ENCODE data around the gene CDK11A.

DNA sequence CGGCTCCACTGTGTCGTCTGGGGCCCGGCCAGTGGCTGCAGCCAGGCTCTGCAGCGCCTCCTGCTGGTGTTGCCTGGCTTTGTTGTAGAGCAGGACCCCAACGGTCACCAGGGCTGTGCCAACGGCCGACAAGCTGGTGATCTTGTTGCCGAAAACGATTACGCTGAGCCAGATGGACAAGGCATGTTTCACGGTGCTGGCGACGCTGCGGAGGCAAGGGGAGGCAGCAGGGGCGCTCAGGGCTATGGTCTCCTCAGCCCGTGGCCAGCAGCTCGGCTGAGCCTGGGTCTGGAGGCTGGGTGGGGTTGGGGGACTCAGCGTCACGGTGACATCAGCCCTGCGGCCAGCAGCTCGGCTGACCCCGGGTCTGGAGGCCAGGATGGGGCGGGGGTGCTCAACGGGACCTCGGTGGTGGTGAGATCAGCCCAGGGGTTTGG lies 58.3 kb downstream of the CDK11A start:
- TF ChIP-seq, protein P1, sequence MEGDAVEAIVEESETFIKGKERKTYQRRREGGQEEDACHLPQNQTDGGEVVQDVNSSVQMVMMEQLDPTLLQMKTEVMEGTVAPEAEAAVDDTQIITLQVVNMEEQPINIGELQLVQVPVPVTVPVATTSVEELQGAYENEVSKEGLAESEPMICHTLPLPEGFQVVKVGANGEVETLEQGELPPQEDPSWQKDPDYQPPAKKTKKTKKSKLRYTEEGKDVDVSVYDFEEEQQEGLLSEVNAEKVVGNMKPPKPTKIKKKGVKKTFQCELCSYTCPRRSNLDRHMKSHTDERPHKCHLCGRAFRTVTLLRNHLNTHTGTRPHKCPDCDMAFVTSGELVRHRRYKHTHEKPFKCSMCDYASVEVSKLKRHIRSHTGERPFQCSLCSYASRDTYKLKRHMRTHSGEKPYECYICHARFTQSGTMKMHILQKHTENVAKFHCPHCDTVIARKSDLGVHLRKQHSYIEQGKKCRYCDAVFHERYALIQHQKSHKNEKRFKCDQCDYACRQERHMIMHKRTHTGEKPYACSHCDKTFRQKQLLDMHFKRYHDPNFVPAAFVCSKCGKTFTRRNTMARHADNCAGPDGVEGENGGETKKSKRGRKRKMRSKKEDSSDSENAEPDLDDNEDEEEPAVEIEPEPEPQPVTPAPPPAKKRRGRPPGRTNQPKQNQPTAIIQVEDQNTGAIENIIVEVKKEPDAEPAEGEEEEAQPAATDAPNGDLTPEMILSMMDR (conservative IDR thresholded peaks at IDR 0.05 in 1 of 2, IDR thresholded peaks at IDR 0.05 in 1 of 2; ENCODE audit: low read depth in 1 of 2, low read length in 2 of 2), result peak; percentile 15 to 46
- TF ChIP-seq EZH2 (IDR thresholded peaks at IDR 0.05; ENCODE audit: low read length, missing control alignments), result no peak

Data from fibroblast of lung (primary cell).